ENCODE data around the gene MAZ. TPM values are rescaled to one million over a fixed set of nuclear protein-coding genes. Genes with fewer than 3 reads are reported as not detected.

The MAZ gene
- total and polyA plus RNA-seq, 2 of the 13 experiments (the other 11 are each of a cell fraction or from before 2014, with no cell fraction given): 203 to 277 TPM

DNA sequence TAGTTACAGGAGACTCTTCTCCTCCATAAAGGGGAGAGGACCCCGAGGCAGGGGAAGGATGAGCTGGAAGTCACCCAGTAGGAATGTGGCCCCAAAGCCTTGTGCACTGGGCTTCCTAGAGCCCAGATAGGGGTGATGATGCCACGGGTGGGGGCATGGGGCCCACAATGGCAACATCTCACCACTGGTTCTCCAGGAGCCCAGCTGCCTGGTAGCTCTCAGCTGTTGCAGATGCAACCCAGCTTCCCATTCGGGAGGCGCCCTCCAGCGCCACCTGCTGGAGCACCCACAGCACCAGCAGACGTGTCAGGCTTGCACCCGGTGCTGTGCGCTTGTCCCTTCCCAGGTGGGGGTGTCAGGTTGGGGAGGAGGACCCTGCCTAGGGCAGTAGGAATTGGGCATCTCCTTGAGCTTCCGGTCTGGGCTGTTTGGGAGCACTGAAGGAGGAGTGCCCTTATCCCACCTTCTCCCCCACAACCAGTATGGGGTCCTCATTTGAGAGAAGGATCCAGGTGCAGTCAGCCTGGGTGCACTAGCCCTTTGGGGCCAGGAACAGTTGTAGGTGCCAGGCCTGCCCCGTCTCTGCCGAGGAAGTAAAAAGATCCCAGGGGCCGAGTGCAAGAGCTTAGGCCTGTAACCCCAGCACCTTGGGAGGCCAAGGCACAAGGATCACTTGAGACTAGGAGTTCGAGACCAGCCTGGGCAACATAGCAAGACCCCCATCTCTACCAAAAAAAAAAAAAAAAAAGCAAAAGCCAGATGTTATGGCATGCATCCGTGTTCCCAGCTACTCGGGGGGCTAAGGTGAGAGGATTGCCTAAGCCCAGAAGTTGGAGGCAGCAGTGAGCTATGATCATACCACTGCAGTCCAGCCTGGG lies 42.3 kb downstream of the MAZ start (continued):
- TF ChIP-seq, protein P1, sequence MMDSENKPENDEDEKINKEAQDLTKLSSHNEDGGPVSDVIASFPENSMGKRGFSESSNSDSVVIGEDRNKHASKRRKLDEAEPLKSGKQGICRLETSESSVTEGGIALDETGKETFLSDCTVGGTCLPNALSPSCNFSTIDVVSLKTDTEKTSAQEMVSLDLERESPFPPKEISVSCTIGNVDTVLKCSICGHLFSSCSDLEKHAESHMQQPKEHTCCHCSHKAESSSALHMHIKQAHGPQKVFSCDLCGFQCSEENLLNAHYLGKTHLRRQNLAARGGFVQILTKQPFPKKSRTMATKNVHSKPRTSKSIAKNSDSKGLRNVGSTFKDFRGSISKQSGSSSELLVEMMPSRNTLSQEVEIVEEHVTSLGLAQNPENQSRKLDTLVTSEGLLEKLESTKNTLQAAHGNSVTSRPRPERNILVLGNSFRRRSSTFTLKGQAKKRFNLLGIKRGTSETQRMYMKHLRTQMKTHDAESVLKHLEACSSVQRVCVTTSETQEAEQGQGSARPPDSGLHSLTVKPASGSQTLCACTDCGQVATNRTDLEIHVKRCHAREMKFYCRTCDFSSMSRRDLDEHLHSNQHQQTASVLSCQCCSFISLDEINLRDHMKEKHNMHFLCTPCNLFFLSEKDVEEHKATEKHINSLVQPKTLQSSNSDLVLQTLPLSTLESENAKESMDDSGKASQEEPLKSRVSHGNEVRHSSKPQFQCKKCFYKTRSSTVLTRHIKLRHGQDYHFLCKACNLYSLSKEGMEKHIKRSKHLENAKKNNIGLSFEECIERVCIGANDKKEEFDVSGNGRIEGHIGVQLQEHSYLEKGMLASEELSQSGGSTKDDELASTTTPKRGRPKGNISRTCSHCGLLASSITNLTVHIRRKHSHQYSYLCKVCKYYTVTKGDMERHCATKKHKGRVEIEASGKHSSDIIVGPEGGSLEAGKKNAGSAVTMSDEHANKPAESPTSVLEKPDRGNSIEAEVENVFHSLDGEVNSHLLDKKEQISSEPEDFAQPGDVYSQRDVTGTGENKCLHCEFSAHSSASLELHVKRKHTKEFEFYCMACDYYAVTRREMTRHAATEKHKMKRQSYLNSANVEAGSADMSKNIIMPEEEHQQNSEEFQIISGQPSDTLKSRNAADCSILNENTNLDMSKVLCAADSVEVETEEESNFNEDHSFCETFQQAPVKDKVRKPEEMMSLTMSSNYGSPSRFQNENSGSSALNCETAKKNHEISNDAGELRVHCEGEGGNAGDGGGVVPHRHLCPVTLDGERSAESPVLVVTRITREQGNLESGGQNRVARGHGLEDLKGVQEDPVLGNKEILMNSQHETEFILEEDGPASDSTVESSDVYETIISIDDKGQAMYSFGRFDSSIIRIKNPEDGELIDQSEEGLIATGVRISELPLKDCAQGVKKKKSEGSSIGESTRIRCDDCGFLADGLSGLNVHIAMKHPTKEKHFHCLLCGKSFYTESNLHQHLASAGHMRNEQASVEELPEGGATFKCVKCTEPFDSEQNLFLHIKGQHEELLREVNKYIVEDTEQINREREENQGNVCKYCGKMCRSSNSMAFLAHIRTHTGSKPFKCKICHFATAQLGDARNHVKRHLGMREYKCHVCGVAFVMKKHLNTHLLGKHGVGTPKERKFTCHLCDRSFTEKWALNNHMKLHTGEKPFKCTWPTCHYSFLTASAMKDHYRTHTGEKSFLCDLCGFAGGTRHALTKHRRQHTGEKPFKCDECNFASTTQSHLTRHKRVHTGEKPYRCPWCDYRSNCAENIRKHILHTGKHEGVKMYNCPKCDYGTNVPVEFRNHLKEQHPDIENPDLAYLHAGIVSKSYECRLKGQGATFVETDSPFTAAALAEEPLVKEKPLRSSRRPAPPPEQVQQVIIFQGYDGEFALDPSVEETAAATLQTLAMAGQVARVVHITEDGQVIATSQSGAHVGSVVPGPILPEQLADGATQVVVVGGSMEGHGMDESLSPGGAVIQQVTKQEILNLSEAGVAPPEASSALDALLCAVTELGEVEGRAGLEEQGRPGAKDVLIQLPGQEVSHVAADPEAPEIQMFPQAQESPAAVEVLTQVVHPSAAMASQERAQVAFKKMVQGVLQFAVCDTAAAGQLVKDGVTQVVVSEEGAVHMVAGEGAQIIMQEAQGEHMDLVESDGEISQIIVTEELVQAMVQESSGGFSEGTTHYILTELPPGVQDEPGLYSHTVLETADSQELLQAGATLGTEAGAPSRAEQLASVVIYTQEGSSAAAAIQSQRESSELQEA (CRISPR knock-in tag; IDR thresholded peaks at IDR 0.05; ENCODE audit: not compliant biosample characterization): no peak
- TF ChIP-seq, protein P2, sequence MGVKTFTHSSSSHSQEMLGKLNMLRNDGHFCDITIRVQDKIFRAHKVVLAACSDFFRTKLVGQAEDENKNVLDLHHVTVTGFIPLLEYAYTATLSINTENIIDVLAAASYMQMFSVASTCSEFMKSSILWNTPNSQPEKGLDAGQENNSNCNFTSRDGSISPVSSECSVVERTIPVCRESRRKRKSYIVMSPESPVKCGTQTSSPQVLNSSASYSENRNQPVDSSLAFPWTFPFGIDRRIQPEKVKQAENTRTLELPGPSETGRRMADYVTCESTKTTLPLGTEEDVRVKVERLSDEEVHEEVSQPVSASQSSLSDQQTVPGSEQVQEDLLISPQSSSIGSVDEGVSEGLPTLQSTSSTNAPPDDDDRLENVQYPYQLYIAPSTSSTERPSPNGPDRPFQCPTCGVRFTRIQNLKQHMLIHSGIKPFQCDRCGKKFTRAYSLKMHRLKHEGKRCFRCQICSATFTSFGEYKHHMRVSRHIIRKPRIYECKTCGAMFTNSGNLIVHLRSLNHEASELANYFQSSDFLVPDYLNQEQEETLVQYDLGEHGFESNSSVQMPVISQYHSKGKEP (CRISPR knock-in tag; IDR thresholded peaks at IDR 0.05): no peak
- TF ChIP-seq NFE2L2 (IDR thresholded peaks at IDR 0.05; ENCODE audit: low read length) (no peak), HOXD1 (CRISPR knock-in tag; IDR thresholded peaks at IDR 0.05) (0 out of 2 replicates have a peak, but pooled peaks have one; percentile 39), GATAD1 (CRISPR knock-in tag; IDR thresholded peaks at IDR 0.05) (0 out of 2 replicates have a peak, but pooled peaks have one; percentile 47), ELF4 (CRISPR knock-in tag; IDR thresholded peaks at IDR 0.05; ENCODE audit: borderline replicate concordance) (no peak), ARNTL (CRISPR knock-in tag; IDR thresholded peaks at IDR 0.05) (no peak), ZNF263 (CRISPR knock-in tag; IDR thresholded peaks at IDR 0.05) (peak; percentile 69), ZNF839 (CRISPR knock-in tag; IDR thresholded peaks at IDR 0.05; ENCODE audit: borderline replicate concordance) (peak; percentile 88; the same call in 1 of the 2 replicates), SOX5 (CRISPR knock-in tag; IDR thresholded peaks at IDR 0.05; ENCODE audit: borderline replicate concordance) (0 out of 2 replicates have a peak, but pooled peaks have one; percentile 21), ZNF292 (CRISPR knock-in tag; IDR thresholded peaks at IDR 0.05; ENCODE audit: borderline replicate concordance, low read depth) (no peak), ZNF33A (CRISPR knock-in tag; IDR thresholded peaks at IDR 0.05; ENCODE audit: borderline replicate concordance) (no peak), PAF1 (CRISPR knock-in tag; IDR thresholded peaks at IDR 0.05) (no peak), ZNF598 (CRISPR knock-in tag; IDR thresholded peaks at IDR 0.05; ENCODE audit: borderline replicate concordance) (no peak), ZNF75D (CRISPR knock-in tag; IDR thresholded peaks at IDR 0.05; ENCODE audit: borderline replicate concordance) (no peak), ELF3 (CRISPR knock-in tag; IDR thresholded peaks at IDR 0.05) (0 out of 2 replicates have a peak, but pooled peaks have one; percentile 32), RNF2 (conservative IDR thresholded peaks at IDR 0.05; ENCODE audit: low read depth) (no peak)
- TF ChIP-seq, protein P3, sequence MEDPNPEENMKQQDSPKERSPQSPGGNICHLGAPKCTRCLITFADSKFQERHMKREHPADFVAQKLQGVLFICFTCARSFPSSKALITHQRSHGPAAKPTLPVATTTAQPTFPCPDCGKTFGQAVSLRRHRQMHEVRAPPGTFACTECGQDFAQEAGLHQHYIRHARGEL (CRISPR knock-in tag; IDR thresholded peaks at IDR 0.05): no peak
- TF ChIP-seq, protein P4, sequence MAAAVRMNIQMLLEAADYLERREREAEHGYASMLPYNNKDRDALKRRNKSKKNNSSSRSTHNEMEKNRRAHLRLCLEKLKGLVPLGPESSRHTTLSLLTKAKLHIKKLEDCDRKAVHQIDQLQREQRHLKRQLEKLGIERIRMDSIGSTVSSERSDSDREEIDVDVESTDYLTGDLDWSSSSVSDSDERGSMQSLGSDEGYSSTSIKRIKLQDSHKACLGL (CRISPR knock-in tag; IDR thresholded peaks at IDR 0.05): no peak

Measured in HepG2 (cell line).